GM12865 (cell line): ENCODE data around the gene CCDC141.

Source experiments
- DNase-seq: peaks from one replicate; pipeline ENCODE4 v3.0.0; 2010; ENCODE audit warnings: low read depth
- H3K4me3 ChIP-seq: 2 replicates; pipeline ENCODE4 v1.5.1; 2011; ENCODE audit warnings: mild to moderate bottlenecking, low read depth, low read length, control low read depth
- TF ChIP-seq, protein P1 (sequence below): IDR thresholded peaks from 2 replicates; pipeline ENCODE4 v1.5.1; 2011; ENCODE audit warnings: low read length, control low read depth, low read depth, inconsistent platforms; ENCODE audit not compliant: insufficient read depth; ENCODE audit errors: missing control alignments

CCDC141 gene

DNA sequence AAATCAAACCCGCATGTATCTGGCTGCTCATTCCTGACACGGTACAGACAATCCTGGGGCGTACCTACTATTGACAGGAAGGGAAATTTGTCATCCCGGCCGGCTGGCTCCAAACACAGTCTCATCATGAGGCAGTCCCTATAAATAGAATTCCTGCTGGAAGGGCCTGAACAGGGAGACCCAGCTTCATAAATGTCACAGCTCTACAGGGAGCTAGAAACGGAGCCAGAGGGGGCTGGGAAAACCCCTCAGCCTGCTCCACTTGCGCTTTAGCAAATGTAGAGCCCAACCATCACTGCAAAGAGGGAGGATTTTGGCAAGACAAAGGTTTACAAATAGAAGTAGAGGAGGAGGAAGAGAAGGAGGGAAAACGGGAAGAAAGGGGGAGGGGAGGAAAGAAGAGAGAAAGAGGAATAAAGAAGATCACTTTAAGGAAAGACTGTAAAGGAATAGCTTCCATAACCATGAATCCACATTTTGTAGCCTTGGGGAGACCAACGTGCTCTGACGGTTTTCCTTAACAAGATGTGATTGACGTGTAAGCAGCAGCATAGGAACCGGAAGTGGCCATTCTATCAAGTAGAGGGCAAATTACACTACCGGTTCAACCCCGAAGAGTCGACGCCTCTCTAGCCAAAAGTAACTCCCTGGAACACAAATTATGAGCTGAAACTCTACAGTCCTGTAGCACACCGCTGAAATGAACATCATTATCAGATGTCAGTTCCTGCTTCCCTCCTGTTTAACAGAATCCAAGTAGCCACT is 185.9 kb downstream of the CCDC141 start:
- no peak overlapping the region for H3K4me3 ChIP-seq
- DNase-seq: no peak
- TF ChIP-seq, protein P1, sequence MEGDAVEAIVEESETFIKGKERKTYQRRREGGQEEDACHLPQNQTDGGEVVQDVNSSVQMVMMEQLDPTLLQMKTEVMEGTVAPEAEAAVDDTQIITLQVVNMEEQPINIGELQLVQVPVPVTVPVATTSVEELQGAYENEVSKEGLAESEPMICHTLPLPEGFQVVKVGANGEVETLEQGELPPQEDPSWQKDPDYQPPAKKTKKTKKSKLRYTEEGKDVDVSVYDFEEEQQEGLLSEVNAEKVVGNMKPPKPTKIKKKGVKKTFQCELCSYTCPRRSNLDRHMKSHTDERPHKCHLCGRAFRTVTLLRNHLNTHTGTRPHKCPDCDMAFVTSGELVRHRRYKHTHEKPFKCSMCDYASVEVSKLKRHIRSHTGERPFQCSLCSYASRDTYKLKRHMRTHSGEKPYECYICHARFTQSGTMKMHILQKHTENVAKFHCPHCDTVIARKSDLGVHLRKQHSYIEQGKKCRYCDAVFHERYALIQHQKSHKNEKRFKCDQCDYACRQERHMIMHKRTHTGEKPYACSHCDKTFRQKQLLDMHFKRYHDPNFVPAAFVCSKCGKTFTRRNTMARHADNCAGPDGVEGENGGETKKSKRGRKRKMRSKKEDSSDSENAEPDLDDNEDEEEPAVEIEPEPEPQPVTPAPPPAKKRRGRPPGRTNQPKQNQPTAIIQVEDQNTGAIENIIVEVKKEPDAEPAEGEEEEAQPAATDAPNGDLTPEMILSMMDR: no peak

DNA sequence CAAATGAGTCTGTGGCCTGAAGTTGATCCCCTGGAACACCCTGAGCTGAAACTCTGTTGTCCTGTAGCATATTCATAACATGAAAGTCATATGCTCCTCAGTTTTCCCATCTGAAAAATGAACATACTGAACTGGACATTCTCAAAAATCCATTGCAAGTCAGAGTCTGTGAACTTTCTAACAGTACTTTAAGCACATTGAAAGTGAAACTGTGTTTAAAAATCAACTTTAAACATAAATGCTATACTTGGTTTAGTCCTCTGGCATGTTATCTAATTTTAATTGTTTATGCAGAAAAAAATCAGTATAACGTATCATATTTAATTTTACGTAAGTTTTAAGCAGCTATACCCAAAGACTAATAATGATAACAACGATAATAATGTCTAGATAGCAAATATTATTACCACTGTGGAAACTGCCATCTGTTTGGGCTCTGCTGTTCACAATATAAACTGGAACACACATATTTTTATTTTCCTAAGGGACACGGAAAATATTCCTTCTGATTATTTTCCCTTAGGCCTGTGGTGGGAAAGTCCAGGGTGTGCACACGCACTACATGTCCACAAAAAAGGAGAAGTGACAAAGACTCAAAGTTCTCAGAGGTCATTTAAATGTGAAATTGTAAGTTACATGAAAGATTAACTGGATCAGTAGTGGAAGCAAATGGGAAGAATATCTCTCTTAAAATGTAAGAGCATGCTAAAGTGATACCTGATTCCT is 186.6 kb downstream of the CCDC141 start:
- TF ChIP-seq, protein P1: no peak
- no peak for DNase-seq
- no peak overlapping the region for H3K4me3 ChIP-seq

DNA sequence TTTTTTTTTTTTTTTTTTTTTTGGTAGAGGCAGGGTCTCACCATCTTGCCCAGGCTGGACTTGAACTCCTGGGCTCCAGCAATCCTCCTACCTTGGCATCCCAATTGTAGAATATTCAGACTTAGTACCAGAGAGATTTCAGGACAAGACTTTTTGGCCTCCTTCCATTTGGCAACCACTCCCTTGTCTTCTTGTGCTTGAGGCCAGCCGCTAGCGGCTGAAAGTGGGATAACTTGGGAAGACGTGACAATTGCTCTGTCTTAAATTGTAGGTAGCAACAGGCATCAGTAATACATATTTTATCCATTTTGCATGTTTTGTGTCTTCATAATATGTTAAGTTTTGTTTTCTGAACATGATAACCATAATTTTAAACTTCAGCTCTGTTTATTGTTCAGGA is 189.4 kb downstream of the CCDC141 start:
- TF ChIP-seq, protein P1: no peak
- no peak overlapping the region for H3K4me3 ChIP-seq
- no peak for DNase-seq

DNA sequence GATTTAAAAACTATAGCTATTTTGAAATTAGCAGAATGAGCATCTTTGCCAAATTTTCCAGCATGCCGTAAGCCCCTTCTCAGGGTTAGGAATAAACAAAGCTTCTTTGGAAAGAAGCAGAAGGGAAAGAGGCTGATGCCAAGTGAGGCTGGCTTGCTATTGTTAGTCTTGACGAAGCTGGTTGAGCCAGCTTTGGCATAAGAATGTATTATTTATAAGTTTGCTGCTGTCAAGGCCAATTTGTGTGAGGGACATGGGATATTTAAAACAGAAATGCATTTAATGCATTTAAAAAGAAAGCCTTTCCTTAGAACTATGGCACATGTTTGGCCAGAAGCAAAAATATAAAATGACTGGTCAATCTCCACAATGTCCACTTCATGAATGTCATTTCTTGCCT is 190.2 kb downstream of the CCDC141 start:
- TF ChIP-seq, protein P1: no peak
- DNase-seq: no peak
- no peak overlapping the region for H3K4me3 ChIP-seq

DNA sequence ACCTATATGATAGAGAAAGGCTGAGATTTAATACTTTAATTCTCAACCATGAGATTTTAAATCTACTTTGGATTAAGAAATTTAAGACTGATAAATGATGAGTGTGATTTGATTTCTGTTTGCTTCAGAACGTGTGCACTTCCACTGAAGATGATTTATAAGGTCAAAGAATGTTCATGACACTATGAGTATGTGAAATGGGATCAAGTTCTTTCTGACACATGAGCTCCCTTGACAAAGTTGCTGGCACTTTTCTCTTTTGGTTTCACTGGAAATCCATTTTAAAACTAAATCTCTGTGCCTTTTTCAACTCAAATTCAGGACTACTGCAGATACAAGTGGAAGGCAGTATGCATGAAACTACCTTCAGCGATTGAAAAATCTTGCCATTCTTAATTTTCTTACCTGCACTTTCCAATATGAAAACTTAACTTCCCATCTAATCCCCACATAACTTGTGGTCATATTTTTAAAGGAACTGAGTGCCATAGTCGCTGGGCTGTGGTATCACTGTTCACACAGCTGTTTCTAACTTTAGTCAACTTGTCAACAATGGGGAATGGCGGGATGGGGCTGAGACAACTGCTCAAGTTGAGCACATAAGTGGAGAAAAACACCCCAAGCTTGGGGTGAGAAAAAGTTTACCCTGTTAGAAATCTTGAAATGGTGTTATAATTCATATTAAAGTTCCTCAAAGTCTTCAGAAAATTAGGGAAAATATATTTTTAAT is 190.9 kb downstream of the CCDC141 start:
- DNase-seq: no peak
- TF ChIP-seq, protein P1: no peak
- H3K4me3 ChIP-seq: no peak overlapping the region

DNA sequence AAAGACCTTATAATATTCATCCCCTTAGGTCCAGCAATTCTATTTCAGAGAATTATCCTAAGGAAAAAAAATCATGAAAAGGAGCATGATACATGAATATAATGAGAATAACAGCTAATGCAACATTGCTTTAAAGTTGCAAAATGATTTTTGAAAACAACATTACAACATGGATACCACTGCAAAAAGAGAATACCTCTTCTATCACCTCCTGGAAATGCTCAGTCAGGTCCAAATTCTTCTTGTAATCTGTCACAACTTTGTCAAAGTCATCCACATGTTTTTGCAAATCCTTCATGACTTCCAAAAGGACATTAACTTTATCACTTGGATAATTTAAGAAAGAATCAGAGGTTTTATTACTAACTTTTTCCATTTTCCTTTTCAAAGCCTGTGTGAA is 194.8 kb downstream of the CCDC141 start:
- DNase-seq: no peak
- TF ChIP-seq, protein P1: no peak
- H3K4me3 ChIP-seq: no peak overlapping the region
